GM19452 (cell line): ENCODE data around the gene DPH1.
"Not testable (repeated sequence)": the region's sequence is repeated elsewhere in the genome, so short reads cannot be mapped to it uniquely, and the experiment has no call there.

ENCODE experiments used
- ATAC-seq: cut with Tn5 transposase; IDR thresholded peaks from one replicate; pipeline ENCODE4 v1.9.1; 2021; ENCODE audit not compliant: unreplicated experiment

Gene DPH1

DNA sequence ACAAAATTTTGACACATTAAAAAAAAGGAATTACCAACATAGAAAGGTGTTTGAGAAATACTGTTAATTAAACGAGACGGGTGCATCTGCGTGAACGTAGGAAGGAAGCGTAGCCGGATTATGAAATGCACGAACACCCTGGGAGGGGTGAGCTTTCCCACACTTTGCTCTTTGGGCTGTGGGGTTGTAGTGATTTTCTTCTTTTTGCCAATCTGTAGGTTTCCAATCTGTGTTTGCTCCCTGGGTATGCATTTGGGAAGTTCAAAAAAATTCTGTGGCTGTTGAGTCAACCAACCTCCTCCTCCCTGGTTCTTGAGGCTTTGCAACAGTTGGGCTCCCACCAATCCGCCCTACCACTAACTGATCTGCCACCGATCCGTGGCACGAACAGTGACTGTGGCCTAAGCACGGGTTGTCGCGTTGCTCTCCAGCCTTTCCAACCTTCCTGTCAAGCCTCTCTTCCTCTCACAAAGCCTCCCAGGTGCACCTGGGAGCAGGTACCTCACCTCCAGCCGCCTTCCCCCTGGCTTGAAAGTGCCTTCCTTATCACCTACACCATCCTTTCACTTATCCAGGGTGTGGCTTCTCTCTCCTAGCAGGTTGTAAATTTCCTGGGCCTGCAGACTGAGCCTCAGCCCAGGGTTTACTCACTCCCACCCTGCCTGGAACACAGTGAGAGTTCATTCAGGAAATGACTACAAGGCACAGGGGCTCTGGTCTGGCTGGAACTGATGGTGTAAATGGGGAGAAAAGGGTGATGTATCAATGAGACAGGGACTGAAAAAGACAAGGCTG lies 21.4 kb upstream of the DPH1 start:
- no peak for ATAC-seq

DNA sequence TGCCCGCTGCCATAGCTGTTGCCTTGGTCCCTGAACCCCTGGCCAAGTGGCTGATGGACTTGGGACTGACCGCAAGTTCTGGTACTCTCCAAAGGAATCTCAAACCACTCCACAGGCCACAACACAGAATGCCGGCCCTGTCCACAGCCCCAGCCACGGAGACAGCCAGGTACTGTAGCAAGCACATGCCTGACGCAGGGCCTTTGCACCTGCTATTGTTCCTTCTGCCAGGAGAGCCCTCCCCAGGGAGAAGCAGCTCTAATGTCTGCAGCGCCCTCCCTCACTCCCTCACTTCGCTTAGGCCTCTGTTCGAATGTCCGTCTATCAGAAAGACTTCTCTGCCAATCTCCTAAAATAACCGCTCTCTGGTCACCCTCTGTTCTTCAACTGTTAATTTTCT lies 20.2 kb upstream of the DPH1 start:
- ATAC-seq = no peak

DNA sequence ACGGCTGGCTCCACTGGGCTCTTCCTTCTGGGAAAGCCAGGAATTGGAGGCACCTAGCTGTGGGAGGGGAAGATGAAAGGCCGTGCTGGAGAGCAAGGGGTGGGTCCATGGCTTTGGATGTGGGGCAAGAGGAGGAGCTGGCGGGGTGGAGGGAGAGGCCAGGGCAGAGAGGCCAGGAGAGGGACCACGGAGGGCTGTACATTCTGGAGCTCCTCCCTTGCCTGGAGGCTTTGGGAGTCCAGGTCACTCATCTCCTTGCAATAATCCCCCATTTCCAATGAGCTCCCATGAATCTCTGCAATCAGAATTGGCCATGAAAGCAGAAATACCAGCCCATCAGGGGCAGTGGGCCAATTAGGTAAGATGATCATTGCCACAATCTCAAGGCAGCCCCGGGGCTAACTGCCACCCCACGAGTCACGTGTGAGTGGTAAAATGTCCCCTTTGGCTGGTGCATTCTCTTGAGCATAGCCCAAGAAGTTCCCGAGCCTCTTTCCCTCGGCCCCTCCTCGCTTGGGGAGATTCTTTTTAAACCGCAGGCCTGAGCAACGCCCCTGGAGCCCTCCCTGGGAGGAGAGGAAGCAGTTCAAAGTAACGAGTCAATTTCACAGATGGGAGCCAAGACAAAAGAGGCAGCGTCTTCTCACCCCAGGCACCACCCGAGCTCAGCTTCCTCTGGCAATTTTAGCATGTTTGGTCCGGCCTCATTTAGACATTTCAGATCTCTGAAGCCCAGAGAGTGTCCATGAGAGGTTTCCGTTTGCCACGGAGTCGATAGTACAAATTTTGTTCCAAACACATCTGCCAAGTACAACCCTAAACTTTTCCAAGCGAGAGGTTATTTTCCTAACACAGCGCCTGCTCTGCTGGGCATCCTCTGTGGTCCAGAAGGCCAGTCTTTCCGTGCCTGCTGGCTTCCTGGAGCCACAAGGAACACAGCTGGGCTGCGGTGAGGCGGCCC lies 18.3 kb upstream of the DPH1 start:
- no peak for ATAC-seq

DNA sequence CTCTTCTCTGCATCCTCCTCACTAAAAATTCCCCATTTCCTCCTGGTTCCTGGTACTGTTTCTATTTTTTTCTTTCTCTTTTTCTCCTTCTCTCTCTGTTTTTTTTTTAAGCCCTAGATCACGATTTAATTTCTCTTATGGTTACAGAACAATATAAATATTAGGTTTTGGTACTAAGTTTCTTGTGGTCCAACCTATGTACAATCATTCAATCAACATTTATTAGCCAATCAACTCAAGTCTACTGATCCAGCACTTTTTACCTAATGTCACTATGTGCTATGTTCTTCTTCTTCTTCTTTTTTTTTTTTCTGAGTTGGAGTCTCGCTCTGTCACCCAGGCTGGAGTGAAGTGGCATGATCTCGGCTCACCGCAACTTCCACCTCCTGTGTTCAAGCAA lies 17.5 kb upstream of the DPH1 start:
- no peak for ATAC-seq

DNA sequence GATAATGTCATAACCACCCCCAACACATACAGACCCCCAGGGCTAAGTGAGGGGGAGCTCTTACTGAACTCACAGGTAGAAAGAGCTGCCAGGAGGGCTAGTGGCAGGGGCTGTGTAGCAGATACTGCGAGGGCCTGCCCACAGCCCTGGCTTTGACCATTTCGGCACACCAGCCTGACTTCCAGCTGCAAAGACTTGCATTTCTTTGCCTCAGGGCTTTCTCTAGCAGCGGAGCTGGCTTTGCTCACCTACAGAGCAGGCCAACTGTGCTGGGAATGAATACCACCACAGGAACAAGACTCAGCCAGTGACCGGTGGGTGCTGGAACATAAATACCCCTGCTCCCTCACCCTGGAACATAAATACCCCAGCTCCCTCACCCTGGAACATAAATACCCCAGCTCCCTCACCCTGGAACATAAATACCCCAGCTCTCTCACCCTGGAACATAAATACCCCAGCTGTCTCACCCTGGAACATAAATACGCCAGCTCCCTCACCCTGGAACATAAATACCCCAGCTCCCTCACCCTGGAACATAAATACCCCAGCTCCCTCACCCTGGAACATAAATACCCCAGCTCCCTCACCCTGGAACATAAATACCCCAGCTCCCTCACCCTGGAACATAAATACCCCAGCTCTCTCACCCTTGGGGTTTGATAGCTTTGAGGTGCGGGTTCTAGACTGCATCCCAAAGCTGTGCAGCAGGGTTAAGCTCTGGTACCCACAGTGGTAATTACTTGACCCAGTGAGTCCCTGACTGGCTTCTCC lies 16.5 kb upstream of the DPH1 start:
- ATAC-seq = not testable (repeated sequence)

DNA sequence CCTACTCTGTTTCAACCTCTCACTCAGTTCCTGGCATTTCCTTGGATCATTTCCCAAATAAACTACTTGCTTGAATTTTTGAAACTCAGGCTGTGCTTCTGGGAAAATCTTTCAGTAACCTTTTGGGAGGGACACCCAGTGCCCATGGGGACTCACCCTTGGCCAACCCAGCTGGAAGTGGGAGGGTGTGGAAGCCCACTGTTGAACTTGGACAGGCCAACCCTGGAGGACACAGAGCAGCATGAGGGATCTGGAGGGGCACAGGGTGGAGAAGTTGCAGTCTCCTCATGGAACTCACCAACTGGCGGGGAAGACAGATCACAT lies 16.0 kb upstream of the DPH1 start:
- no peak for ATAC-seq

DNA sequence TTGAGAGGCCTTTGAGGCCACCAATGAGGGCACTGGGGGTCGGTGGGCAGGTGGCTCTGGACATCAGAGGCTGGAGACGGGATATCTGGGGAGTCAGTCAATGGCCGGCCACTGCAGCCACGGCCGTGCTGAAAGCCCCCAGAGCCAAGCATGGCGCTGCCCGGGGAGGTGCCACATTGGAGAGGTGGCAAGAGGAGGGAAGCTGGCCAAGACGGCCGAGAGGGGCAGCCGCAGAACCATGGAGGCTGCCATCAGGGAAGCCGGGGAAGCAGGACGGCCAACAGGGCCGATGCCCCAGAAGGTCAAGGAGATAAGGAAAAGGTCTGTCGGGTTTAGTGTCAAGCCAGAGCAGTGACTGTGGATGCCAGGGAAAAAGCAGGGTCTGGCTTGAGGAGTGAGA lies 14.6 kb upstream of the DPH1 start:
- ATAC-seq = no peak

DNA sequence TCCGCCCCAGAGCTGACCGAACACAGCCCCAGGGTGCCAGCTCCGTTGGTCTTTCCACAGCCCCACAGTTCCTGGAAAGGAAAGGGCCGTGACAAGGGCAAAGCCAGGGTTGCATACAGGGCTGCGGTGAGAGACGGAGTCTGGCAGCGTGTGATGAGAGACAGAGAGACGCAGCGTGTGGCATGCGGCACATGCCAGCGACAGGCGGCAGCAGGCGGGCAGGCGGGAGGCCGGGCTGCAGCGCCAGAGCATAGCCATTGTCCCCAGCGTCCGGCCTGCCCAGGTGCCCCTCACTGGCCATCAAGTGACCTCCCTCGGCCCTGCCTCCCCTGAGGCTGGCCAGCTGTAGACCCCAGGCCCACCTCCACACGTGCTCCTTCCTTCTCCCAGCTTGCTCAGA lies 13.5 kb upstream of the DPH1 start:
- ATAC-seq = no peak

DNA sequence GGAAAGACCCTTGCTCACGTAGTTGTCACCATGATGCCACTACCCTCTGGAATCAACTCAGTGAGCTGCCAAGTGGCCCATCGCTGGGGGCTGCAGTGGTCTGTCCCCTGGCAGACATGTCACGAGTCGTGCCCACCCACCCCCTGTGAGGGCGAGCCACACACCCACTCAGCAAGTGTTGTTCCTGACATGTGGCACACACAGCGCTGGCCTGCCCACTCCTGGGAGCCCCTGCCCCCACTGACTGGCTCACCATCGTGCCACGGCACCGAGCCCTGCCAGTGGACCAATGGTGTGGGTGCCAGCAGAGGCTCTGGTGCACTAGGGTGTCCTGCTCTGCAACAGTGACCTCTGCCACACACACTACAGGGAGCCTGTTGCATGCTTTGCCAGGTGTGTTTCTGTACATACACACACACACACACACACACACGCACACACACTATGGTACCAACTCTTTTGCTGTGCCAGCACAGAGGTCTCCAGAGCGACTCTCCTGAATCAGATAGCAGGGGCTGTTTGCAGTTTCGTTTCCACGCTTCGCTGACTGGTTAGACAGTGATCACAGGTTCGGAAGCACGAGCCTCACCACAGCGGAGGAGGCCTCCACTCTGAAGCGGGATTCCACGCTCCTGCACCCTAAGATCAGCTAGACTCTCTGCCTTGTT lies 12.5 kb upstream of the DPH1 start:
- ATAC-seq = no peak

DNA sequence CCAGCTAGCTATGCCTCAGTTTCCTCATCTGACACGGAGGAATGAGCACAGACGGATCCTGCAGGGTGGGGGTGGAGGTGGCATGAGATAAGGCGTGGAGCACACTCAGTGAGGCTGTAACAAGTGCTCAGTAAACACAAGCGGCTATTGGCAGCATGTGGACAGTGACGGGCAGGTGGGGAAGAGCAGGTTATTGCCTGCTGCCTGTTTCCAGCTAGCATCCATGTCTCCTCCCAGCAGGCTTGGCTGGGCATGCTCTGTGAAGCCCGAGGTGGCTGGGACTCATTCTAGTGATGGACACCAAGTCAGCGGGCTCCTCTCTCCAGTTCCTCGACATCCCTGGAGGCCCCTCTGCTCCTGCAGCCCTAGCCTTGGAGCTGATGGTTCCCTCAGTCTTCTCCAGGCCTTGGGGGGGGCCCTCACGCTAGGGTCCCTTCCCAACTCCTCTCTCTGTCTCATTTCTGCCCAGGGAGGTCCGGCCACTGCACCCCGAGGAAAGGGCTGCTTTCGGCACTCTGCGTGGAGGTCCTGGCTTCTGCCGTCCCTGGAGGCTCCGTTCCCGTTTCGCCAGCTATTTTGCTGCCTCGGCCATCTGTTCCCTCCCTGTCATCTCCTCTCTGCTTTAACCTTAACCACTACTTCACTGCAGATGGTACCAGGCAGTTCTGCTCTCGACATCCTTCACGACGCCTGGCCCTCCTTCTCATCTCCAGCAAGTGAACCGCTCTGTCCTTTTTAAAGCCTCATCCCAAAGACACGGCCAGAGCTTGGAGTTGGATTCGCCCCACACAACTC lies 11.0 kb upstream of the DPH1 start:
- no peak for ATAC-seq

DNA sequence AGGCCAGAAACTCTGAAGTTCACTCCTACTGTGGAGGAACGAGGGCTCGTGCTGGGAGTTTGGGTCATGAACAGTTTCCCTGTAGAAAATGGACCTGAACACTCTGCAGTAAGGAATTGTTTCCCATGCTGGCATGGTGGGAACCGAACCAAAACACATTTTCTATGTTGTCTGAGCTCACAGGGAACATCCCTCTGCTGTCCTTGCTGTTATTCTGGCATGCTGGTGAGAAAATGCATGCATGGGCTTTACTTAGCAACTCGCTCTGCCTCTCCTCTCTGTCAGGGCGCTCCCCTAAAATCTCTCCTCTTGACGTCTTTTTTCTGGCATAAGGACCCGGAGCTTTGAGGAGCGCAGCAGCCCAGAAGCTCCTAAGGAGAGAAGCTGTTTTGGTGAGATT lies 10.2 kb upstream of the DPH1 start:
- no peak for ATAC-seq

DNA sequence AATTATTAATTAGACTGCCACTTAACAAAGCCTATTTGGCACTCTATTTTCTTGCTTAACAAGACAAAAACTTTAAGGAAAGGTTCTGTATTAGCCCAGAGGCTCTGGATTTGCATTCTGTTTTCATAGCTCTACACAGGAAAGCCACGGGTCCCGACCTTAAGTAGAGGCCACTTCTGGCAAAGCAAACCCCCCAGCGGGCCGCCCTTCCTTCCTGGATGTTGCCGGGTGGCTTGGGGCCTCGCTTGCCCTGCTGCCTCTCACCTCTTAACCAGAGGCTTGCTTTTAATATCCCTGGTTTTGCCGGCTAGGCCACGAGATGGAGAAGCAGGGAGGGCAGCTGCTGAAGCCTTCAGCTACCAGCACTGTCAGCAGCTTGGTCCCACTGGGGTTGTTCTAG lies 9.2 kb upstream of the DPH1 start:
- ATAC-seq = no peak

DNA sequence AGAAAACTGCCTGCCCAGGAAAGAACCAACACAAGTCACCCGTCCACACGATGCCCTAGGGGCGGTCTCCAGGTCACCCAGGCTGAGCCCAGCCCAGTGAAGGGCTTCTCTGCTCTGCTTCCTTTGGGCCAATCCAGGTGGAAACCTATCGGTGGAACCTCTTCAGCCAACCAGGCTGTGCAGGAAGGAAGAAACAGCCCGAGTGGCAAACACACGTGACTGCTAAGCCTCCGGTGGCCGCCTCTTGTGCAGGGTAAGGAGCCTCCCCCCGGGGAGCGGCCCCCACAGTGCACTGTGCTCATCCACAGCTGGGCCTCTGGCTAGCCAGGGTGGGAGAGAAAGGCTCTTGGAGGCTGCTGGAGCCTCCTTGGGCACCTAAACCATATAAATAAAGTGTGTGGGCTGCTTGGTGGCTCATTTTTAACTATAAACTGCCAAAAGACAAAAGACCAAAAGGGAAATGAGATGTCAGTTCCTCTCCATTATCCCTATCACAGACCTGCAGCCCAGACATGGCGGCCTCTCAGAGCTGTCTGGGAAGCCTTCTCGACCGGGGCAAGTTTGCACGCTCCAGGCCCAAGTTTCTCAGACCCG lies 7.2 kb upstream of the DPH1 start:
- no peak for ATAC-seq

DNA sequence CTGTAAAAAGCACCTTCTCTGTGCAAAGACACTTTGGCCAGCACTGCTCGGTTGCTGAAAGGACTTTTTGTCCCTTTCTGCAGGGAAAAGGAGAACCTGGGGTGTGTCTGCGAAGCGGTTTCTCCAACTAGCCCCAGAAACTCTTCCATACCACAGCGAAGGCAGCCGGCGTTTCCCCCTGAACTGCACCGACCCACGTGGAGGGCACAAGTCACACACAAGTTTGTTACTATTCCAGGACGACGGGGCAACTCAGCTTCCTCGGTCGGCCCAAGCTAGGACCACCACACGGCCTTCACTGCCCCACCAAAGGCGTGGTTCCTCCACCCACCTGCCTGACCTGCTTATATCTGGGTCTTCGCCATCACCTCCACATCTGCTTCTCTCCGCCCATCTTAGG lies 6.7 kb upstream of the DPH1 start:
- no peak for ATAC-seq

DNA sequence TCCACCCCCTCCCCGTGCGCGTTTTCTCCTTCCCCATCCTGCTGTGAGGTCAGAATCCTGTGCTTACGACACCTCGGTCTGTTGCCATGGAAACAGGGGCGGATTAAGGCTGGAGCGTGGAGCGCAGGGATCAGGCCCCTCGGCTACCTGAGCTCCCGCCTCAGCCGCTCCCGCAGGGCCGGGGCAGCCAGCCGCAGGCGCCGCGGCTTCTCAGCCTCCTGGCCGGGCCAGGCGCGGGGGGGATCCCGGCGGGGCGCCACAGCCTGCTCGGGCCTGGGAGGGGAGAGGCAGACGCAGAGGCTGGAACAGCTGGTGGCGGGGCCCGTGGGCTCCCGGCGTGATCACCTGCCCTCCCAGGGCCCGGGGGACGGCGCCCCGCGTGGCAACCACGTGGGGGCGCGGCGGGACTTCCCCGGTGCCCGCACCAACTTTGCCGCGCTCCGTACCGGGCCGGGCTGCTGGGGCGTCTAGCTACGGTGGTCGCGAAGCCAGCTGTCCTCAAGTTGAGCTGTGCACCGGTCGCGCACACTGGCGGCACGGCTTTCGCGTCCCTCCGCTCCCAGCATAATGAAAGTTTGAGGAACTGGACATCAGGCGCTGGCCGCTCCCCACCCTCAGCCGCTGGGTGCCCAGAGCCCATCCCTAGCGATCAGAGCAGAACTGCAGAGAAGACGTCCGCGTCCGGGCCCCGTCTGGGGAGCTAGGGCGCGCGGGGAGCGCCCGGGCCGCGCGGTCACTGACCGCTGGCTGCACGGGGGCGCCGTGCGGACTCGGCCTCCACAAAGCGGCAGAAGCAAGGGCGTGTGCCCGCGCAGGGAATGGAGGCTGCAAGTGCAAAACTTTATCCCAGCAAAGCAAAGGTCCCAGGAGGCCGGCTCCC lies 6.0 kb upstream of the DPH1 start:
- no peak for ATAC-seq

DNA sequence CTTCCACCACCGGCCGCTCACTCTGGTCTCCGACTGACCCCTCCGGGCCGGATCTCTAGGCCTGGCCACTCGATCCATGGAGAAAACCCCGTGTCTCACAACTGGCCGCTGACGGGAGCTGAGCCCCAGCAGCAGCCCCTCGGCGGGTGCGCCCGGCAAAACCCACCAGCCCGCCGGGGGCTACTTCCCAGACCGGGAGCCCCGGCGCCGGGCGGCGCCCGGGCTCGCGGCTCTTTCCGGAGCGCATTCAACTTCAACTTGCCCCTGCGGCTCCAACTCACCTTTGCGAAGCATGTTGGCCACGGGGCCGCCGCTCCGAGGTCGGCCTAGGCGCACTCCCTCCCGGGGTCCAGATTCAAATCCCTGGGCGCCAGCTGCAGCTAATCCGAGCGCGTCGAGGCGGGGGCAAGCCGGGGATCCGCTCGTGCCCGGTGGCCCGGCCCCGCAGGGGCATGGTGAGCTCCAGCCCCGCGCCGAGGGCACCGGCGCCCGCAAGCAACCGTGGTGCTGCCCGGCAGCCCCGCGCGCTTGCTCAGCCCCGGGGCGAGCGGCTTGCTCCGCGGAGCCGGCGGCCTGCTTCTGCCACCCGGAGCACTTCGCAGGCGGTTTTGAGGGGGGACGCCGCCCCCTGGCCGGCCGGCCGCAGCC lies 5.3 kb upstream of the DPH1 start:
- ATAC-seq = no peak

DNA sequence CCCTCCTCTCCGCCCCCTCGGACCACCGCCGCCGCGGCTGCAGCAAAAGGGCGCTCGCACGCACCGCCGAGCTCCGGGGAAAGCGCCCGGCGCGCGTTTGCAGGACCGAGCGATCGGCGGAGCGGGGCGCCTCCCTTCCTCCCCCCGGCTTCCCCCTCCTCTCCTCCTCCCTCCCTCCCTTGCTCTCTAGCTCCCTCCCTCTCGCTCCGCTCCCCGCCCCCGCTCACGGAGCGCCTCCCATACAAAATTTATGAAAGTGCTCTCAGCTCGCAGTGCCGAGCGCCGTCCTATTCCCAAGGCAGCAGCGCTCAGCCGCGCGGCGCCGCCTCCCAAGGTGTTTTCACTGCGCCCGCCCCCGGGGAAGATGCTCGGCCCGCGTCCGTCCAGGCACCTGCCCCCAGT lies 4.7 kb upstream of the DPH1 start, which contains the start of gene RTN4RL1:
TSS of gene RTN4RL1 (minus strand) at position 115 of the 402 bp plus-strand sequence. CDS start 469 bp downstream, outside the sequence.
- no peak for ATAC-seq

DNA sequence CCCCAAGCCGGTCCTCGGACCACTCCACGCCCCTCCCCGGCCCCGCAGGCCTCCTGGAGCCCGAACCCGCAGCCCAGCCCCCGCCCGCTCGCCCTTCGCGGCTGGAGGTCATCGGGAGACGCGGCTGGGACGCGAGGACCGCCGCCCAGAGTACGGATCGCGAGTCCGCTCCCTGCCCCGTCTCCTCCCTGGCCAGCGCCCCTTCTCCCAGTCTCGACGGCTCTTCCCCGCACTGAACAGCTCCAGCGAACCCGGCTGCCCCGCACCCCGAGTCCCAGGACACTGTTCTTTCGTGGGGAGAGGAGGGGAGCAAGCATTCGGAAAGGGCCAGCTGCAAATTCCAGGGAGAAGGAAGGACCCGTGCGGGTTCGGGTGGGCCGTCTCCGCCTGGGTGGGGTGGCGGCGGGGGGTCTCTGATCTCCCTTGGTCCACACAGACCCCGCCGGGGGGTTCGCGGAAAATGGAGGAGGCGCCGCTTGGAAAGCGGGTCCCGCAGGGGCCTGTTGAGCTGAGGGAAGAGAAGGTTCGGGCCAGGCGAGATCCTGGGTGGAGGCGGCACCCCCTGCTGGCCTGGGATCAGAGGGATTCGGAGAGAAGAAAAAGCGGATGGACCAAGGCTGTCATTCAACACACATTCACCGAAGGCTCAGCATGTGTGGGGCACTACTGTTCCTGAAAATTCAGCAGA lies 4.2 kb upstream of the DPH1 start:
- ATAC-seq = no peak
